Neural cell (in vitro differentiated cells): Measurements from ENCODE around the gene COL21A1. TPM values are rescaled to one million over a fixed set of nuclear protein-coding genes. Genes with fewer than 3 reads are reported as not detected.

Experiments used
- H2AFZ ChIP-seq: fragments of 200-600, 300-800 bp; sonication (generic), shearing (Covaris generic); 2 replicates; pipeline ENCODE4 v1.6.0; 2014; ENCODE audit warnings: low read depth, mild to moderate bottlenecking, antibody characterized with exemption, low read length, moderate library complexity
- H3F3A ChIP-seq: fragments of 200-600 bp; shearing (Covaris generic); 2 replicates; pipeline ENCODE4 v1.6.1; 2016; ENCODE audit warnings: mild to moderate bottlenecking, moderate library complexity, mixed read lengths, antibody characterized with exemption, low read length; ENCODE audit not compliant: insufficient read depth, poor library complexity, severe bottlenecking
- H3K27ac ChIP-seq: fragments of 200-600, 300-800 bp; sonication (generic), shearing (Covaris generic); 2 replicates; pipeline ENCODE4 v1.5.1; 2014; ENCODE audit warnings: mild to moderate bottlenecking, low read length, moderate library complexity
- H3K27me3 ChIP-seq: fragments of 300-800, 200-600 bp; sonication (generic), shearing (Covaris generic); 2 replicates; pipeline ENCODE4 v1.6.0; 2014; ENCODE audit warnings: mild to moderate bottlenecking, low read depth, low read length, moderate library complexity; ENCODE audit not compliant: insufficient read depth
- H3K36me3 ChIP-seq: fragments of 300-800, 200-600 bp; sonication (generic), shearing (Covaris generic); 2 replicates; pipeline ENCODE4 v1.5.1; 2014; ENCODE audit warnings: mild to moderate bottlenecking, antibody characterized with exemption, low read length, moderate library complexity; ENCODE audit not compliant: insufficient read depth
- H3K4me2 ChIP-seq: fragments of 300-800, 200-600 bp; sonication (generic), shearing (Covaris generic); 2 replicates; pipeline ENCODE4 v1.6.0; 2014; ENCODE audit warnings: mild to moderate bottlenecking, low read length
- H3K4me3 ChIP-seq: fragments of 300-800, 200-600 bp; sonication (generic), shearing (Covaris generic); 2 replicates; pipeline ENCODE4 v1.5.1; 2014; ENCODE audit warnings: mild to moderate bottlenecking, low read length, moderate library complexity
- H3K79me2 ChIP-seq: fragments of 200-600 bp; shearing (Covaris generic); replicated peaks from 2 replicates; pipeline ENCODE4 v1.6.0; 2014; ENCODE audit warnings: mild to moderate bottlenecking, low read length, moderate library complexity; ENCODE audit not compliant: insufficient read depth
- H3K9ac ChIP-seq: fragments of 300-800, 200-600 bp; sonication (generic), shearing (Covaris generic); 2 replicates; pipeline ENCODE4 v1.6.1; 2016; ENCODE audit warnings: mild to moderate bottlenecking, low read length, mixed read lengths
- H3K9me2 ChIP-seq: fragments of 200-600 bp; shearing (Covaris generic); 2 replicates; pipeline ENCODE4 v1.6.1; 2016; ENCODE audit warnings: mild to moderate bottlenecking, low read length, mixed read lengths; ENCODE audit not compliant: insufficient read depth
- H3K9me3 ChIP-seq: fragments of 200-600, 300-800 bp; sonication (generic), shearing (Covaris generic); 2 replicates; pipeline ENCODE4 v1.6.1; 2016; ENCODE audit warnings: mild to moderate bottlenecking, mixed run types, low read length, moderate library complexity, mixed read lengths
- H4K20me1 ChIP-seq: fragments of 200-600 bp; shearing (Covaris generic); 2 replicates; pipeline ENCODE4 v1.6.1; 2016; ENCODE audit warnings: mild to moderate bottlenecking, mixed run types; ENCODE audit not compliant: insufficient read depth
- EP300 ChIP-seq: fragments of 450-650 bp; conservative IDR thresholded peaks from 2 replicates; pipeline ENCODE4 v1.6.1; 2014; ENCODE audit warnings: antibody characterized with exemption, mild to moderate bottlenecking, moderate library complexity; ENCODE audit not compliant: poor library complexity, severe bottlenecking
- EZH2 ChIP-seq: fragments of 200-600, 300-800 bp; shearing (Covaris generic), sonication (generic); IDR thresholded peaks from 2 replicates; pipeline ENCODE4 v1.6.1; 2014; ENCODE audit warnings: antibody characterized with exemption, low read length, borderline replicate concordance, mild to moderate bottlenecking; ENCODE audit not compliant: insufficient read depth, poor library complexity, severe bottlenecking
- MXI1 ChIP-seq: fragments of 450-650 bp; conservative IDR thresholded peaks from 2 replicates; pipeline ENCODE4 v1.6.1; 2014; ENCODE audit warnings: antibody characterized with exemption, mild to moderate bottlenecking; ENCODE audit not compliant: poor library complexity, severe bottlenecking
- POLR2AphosphoS5 ChIP-seq: IDR thresholded peaks from 2 replicates; pipeline ENCODE4 v1.6.1; 2012
- RAD21 ChIP-seq: fragments of 450-650 bp; conservative IDR thresholded peaks from 2 replicates; pipeline ENCODE4 v1.6.1; 2014; ENCODE audit warnings: antibody characterized with exemption, mild to moderate bottlenecking, moderate library complexity
- SMC3 ChIP-seq: fragments of 450-650 bp; conservative IDR thresholded peaks from 2 replicates; pipeline ENCODE4 v1.6.1; 2014; ENCODE audit warnings: antibody characterized with exemption, mild to moderate bottlenecking, moderate library complexity; ENCODE audit not compliant: poor library complexity
- TAF1 ChIP-seq: IDR thresholded peaks from 2 replicates; pipeline ENCODE4 v1.6.1; 2012; ENCODE audit warnings: low read depth
- polyA plus RNA-seq: library from polyadenylated mRNA; depleted of rRNA; stranded (reverse); fragments of >200 nt; gene quantifications from 2 replicates; pipeline ENCODE4 v1.2.3, GENCODE V29; 2014
- TF ChIP-seq, protein P1 (sequence below): IDR thresholded peaks from 2 replicates; pipeline ENCODE4 v1.6.1; 2012; ENCODE audit warnings: borderline replicate concordance
- TF ChIP-seq, protein P2 (sequence below): fragments of 450-650 bp; IDR thresholded peaks from 2 replicates; pipeline ENCODE4 v1.5.1; 2014; ENCODE audit warnings: antibody characterized with exemption, mild to moderate bottlenecking, moderate library complexity; ENCODE audit not compliant: poor library complexity, severe bottlenecking

Gene COL21A1
- polyA plus RNA-seq, 1 donor from 2014 or later = 0.25 TPM

- TF ChIP-seq, protein P1, sequence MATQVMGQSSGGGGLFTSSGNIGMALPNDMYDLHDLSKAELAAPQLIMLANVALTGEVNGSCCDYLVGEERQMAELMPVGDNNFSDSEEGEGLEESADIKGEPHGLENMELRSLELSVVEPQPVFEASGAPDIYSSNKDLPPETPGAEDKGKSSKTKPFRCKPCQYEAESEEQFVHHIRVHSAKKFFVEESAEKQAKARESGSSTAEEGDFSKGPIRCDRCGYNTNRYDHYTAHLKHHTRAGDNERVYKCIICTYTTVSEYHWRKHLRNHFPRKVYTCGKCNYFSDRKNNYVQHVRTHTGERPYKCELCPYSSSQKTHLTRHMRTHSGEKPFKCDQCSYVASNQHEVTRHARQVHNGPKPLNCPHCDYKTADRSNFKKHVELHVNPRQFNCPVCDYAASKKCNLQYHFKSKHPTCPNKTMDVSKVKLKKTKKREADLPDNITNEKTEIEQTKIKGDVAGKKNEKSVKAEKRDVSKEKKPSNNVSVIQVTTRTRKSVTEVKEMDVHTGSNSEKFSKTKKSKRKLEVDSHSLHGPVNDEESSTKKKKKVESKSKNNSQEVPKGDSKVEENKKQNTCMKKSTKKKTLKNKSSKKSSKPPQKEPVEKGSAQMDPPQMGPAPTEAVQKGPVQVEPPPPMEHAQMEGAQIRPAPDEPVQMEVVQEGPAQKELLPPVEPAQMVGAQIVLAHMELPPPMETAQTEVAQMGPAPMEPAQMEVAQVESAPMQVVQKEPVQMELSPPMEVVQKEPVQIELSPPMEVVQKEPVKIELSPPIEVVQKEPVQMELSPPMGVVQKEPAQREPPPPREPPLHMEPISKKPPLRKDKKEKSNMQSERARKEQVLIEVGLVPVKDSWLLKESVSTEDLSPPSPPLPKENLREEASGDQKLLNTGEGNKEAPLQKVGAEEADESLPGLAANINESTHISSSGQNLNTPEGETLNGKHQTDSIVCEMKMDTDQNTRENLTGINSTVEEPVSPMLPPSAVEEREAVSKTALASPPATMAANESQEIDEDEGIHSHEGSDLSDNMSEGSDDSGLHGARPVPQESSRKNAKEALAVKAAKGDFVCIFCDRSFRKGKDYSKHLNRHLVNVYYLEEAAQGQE = no peak
- no peak for TF ChIP-seq MXI1
- TF ChIP-seq POLR2AphosphoS5 = no peak
These were observed 101.3 kb downstream of the COL21A1 start (continued) for GRCh38 chr6:56146086-56146485.

GRCh38 chr6:56145616-56146015 lies 101.8 kb downstream of the COL21A1 start:
- H2AFZ ChIP-seq = no peak overlapping the region
- H3K27me3 ChIP-seq = no peaks in the 10 kb centered on the region
- H3K4me2 ChIP-seq = no peak overlapping the region
- no peaks in the 10 kb centered on the region for H3K36me3 ChIP-seq
- no peaks in the 10 kb centered on the region for H3K9me3 ChIP-seq
- no peak for TF ChIP-seq RAD21
- TF ChIP-seq EP300 = no peak
- TF ChIP-seq SMC3 = no peak
- TF ChIP-seq POLR2AphosphoS5 = no peak
- TF ChIP-seq MXI1 = no peak
- no peak for TF ChIP-seq EZH2
- TF ChIP-seq TAF1 = no peak
- TF ChIP-seq, protein P1 = no peak
- TF ChIP-seq, protein P2, sequence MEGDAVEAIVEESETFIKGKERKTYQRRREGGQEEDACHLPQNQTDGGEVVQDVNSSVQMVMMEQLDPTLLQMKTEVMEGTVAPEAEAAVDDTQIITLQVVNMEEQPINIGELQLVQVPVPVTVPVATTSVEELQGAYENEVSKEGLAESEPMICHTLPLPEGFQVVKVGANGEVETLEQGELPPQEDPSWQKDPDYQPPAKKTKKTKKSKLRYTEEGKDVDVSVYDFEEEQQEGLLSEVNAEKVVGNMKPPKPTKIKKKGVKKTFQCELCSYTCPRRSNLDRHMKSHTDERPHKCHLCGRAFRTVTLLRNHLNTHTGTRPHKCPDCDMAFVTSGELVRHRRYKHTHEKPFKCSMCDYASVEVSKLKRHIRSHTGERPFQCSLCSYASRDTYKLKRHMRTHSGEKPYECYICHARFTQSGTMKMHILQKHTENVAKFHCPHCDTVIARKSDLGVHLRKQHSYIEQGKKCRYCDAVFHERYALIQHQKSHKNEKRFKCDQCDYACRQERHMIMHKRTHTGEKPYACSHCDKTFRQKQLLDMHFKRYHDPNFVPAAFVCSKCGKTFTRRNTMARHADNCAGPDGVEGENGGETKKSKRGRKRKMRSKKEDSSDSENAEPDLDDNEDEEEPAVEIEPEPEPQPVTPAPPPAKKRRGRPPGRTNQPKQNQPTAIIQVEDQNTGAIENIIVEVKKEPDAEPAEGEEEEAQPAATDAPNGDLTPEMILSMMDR = no peak
- no peaks in the 10 kb centered on the region for H3K9me2 ChIP-seq
- H3F3A ChIP-seq = no peaks in the 10 kb centered on the region
- H4K20me1 ChIP-seq = no peaks in the 10 kb centered on the region
- no peak overlapping the region for H3K27ac ChIP-seq
- H3K9ac ChIP-seq = no peak overlapping the region
- H3K79me2 ChIP-seq = no peaks in the 10 kb centered on the region
- H3K4me3 ChIP-seq = no peak overlapping the region
